Liver (tissue), 3 donors: ENCODE measurements around the gene FASN.

Experiments used
- CTCF ChIP-seq: fragments of 150-350 bp; IDR thresholded peaks from 2 replicates; pipeline ENCODE4 v1.5.1; 2017; ENCODE audit warnings: improper control_type of control experiment, low read depth, low read length; ENCODE audit not compliant: missing input control
- JUND ChIP-seq, 2 donors: IDR thresholded peaks; 2 replicates each; pipeline ENCODE4 v1.6.1; 2016; ENCODE audit warnings: antibody characterized with exemption in 2 of 2
- MAX ChIP-seq: IDR thresholded peaks from 2 replicates; pipeline ENCODE4 v1.6.1; 2016; ENCODE audit warnings: antibody characterized with exemption
- RAD21 ChIP-seq, 2 donors: IDR thresholded peaks; 2 replicates each; pipeline ENCODE4 v1.6.1; 2016; ENCODE audit warnings: antibody characterized with exemption in 2 of 2, mild to moderate bottlenecking in 2 of 2
- REST ChIP-seq: IDR thresholded peaks from 2 replicates; pipeline ENCODE4 v1.6.1; 2016; ENCODE audit warnings: antibody characterized with exemption, mild to moderate bottlenecking
- TAF1 ChIP-seq: conservative IDR thresholded peaks from 2 replicates; pipeline ENCODE4 v1.6.1; 2016; ENCODE audit warnings: antibody characterized with exemption, mild to moderate bottlenecking
- YY1 ChIP-seq: IDR thresholded peaks from 2 replicates; pipeline ENCODE4 v1.6.1; 2016; ENCODE audit warnings: antibody characterized with exemption, mild to moderate bottlenecking
- donor health status: healthy.
- donor health status: healthy.

- no peak for TF ChIP-seq RAD21 (IDR thresholded peaks at IDR 0.05)
- TF ChIP-seq YY1: no peak
- no peak for TF ChIP-seq CTCF
- no peak for TF ChIP-seq TAF1
- no peak for TF ChIP-seq MAX
- TF ChIP-seq REST: no peak
- TF ChIP-seq JUND (IDR thresholded peaks at IDR 0.05): no peak
Measured at GRCh38 chr17:82029990-82030469, 68.0 kb downstream of the FASN start.
